ENCODE data around the gene NYAP1. TPM values are rescaled to one million over a fixed set of nuclear protein-coding genes. Genes with fewer than 3 reads are reported as not detected.

NYAP1 gene
- total RNA-seq, 1 donor from 2014 or later: 5.2 TPM

DNA sequence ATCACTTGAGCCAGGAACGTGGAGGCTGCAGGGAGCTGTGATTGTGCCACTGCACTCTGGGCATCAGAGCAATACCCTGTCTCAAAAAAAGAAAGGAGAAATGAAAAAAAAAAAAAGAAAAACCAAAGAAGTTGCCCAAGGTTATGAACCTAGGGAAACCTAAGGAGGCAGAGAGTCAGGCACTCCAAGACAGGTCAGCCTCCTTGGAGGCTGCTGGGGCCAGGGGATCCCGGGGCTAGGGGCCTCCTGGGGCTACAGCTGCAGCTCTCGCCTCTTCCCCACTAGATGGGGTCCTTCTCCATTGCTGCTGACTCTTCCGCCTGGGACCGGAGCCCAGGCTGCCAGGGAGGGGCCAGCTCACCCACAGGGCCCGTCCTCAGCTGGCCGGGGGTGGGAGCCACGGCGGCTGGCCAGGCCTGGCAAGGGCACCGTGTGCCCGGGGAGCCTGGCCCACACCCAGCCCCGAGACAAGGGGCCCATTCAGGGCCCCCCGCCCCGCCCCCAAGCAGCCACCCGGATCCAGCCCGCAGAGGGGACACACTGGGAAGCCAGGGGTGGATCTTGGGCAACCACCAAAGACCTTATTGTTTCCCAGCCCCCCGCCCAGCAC lies 17.9 kb upstream of the NYAP1 start:
- DNase-seq (ENCODE audit: low read depth, low spot score): no peak
- no peaks in the 10 kb centered on the region for H3K27me3 Mint-ChIP-seq (ENCODE audit: low read depth)
- H3K9me3 Mint-ChIP-seq: no peaks in the 10 kb centered on the region
- H3K27ac Mint-ChIP-seq (ENCODE audit: unreplicated experiment): no peak overlapping the region
- no peaks in the 10 kb centered on the region for H3K36me3 Mint-ChIP-seq (ENCODE audit: low read depth)
- TF ChIP-seq CTCF (conservative IDR thresholded peaks at IDR 0.05): peak; percentile 58
- H3K4me1 Mint-ChIP-seq: peaks cover 8% of the 10 kb centered on the region
- H3K4me3 Mint-ChIP-seq: no peak overlapping the region

DNA sequence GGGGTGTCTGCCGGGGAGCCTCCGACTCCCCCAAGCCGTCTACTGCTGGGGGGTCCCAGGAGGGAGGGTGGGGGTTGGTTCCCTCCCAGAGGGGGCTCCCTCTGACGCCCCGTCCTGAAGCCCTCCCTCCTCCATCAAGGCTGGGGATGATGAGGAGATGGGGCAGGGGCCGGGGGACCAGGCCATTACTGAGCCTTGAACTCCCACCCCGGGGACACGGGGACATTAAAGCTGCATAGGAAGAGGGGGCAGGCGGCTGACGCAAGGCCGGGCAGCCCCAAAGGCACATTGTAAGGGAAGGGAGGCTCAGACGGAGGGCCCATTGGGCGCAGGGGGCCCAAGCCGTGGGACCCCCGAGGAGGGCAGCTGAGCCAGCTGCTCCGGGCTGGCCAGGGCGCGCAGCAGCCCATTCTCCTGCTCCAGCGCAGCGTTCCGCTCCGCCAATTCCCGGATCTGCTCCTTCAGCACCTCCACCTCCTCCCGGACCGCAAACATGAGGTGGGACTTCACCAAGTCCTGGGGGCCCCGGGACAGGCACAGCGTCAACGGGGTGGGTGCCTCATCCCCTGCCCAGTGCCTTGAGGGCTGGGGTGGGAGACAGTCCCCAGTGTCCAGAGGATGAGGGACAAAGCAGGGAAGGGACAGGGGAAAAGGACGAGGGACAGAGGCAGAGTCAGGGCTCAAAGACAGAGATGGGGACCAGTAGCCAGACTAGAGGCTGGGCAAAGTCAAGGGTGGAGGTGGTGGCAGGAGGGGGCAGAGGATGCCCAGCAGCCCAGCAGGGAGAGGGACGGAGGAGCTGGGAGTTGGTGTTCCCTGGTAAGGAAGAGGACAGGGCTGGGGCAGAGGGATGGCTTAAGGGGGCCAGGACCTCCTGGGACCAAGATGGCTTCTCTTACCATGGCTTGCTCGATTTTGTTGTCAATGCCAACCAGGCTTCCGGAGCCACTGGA lies 16.8 kb upstream of the NYAP1 start:
- TF ChIP-seq CTCF (conservative IDR thresholded peaks at IDR 0.05): no peak
- no peaks in the 10 kb centered on the region for H3K27me3 Mint-ChIP-seq (ENCODE audit: low read depth)
- no peaks in the 10 kb centered on the region for H3K9me3 Mint-ChIP-seq
- H3K36me3 Mint-ChIP-seq (ENCODE audit: low read depth): no peaks in the 10 kb centered on the region
- no peak overlapping the region for H3K4me3 Mint-ChIP-seq
- H3K27ac Mint-ChIP-seq (ENCODE audit: unreplicated experiment): no peak overlapping the region
- DNase-seq (ENCODE audit: low read depth, low spot score): no peak
- H3K4me1 Mint-ChIP-seq: peaks cover 8% of the 10 kb centered on the region

DNA sequence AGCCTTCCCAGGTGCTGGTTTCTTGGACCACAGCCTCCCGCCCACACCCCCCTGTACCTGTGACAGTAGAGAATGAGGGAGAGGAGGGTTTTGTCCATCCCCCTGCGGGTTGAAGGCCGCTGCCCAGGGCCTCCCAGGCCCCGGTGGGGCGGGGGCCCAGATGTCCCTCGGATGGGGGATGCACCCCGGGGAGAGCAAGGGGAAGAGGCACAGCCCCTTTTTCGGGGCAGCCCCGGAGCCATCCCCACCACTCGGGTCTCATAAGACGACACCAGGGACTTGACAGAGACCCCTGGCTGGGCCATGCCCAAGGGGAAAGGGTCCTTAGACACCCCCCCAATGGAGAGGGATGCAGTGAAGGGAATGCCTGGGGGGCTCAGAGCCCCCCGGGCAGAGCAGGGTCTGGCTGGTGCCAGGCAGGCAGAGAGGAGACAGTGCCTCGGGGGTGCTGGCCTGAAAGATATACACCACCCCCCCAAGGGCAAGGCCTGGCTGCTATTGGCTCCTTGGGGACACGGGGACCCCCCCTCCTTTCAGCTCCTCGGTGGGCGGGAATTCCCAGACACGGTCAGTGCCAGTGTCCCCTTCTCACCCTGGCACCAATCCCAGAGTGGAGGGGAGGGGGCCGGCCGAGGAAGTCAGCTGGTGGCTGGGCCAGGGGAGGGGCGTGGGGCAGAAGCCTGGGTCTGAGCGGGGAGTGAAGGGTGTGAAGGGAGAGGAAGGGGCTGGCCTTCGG lies 15.9 kb upstream of the NYAP1 start:
- DNase-seq (ENCODE audit: low read depth, low spot score): no peak
- Mint-ChIP-seq H3K9me3 (no peaks in the 10 kb centered on the region), H3K27me3 (ENCODE audit: low read depth) (no peaks in the 10 kb centered on the region), H3K27ac (ENCODE audit: unreplicated experiment) (no peak overlapping the region), H3K4me3 (no peak overlapping the region), H3K4me1 (peaks cover 8% of the 10 kb centered on the region), H3K36me3 (ENCODE audit: low read depth) (no peaks in the 10 kb centered on the region)
- TF ChIP-seq CTCF (conservative IDR thresholded peaks at IDR 0.05): no peak

- peaks cover 12% of the 10 kb centered on the region for H3K4me1 Mint-ChIP-seq
- no peaks in the 10 kb centered on the region for H3K9me3 Mint-ChIP-seq
- TF ChIP-seq CTCF (conservative IDR thresholded peaks at IDR 0.05): peak; percentile 91
- no peak overlapping the region for H3K27ac Mint-ChIP-seq (ENCODE audit: unreplicated experiment)
- DNase-seq (ENCODE audit: low read depth, low spot score): peak; percentile 97
- H3K4me3 Mint-ChIP-seq: no peak overlapping the region
- H3K36me3 Mint-ChIP-seq (ENCODE audit: low read depth): no peaks in the 10 kb centered on the region
- no peaks in the 10 kb centered on the region for H3K27me3 Mint-ChIP-seq (ENCODE audit: low read depth)
These were observed 14.3 kb upstream of the NYAP1 start for GRCh38 chr7:100469227-100470044.

DNA sequence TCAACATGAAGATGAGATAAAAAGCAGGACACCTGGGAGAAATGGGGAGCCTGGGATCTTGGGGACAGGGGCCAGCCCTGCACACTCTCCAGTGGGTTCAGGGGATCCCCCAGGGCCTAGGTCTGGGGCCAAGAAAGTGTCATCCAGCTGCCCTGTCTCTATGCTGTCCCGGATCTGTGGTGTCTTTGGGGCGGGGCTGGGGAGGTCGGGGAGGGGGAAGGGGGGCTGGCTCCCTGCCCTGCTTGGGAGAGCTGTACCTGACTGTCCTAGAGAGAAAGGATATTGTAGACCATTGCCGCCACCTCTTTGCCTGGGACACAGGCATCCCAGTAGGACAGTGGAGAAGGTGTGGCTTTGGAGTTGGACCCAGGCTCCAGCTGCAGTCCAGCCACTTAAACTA lies 12.7 kb upstream of the NYAP1 start:
- no peak for TF ChIP-seq CTCF (conservative IDR thresholded peaks at IDR 0.05)
- DNase-seq (ENCODE audit: low read depth, low spot score): no peak
- H3K36me3 Mint-ChIP-seq (ENCODE audit: low read depth): no peaks in the 10 kb centered on the region
- H3K27me3 Mint-ChIP-seq (ENCODE audit: low read depth): no peaks in the 10 kb centered on the region
- no peak overlapping the region for H3K27ac Mint-ChIP-seq (ENCODE audit: unreplicated experiment)
- H3K4me1 Mint-ChIP-seq: peaks cover 13% of the 10 kb centered on the region
- peak overlapping the region; percentile 33 for H3K4me3 Mint-ChIP-seq
- no peaks in the 10 kb centered on the region for H3K9me3 Mint-ChIP-seq

Measured in neural crest cell (in vitro differentiated cells).